A549 (cell line): Measurements from ENCODE around the gene ESR1. TPM values are rescaled to one million over a fixed set of nuclear protein-coding genes. Genes with fewer than 3 reads are reported as not detected.
A peak's percentile ranks its signal among the peaks of the same experiment; 100 is the strongest.

Source experiments
- ATAC-seq, 2 experiments: fragments of 200-7000 bp in 1 of 2; fragments of >200 bp in 1 of 2; cut with Nextera tagmentation in 1 of 2; cut with Tn5 transposase in 1 of 2; 3 replicates each; pipeline versions ENCODE4 v1.8.0 to v1.9.1; 2018 to 2020; ENCODE audit warnings: mild to moderate bottlenecking in 1 of 2, moderate library complexity in 1 of 2
- CTCF ChIA-PET: fragments of 300-600 bp; sonication (Branson Sonifier 250); formaldehyde crosslinking; extraction: SDS; loops from one replicate; lab custom pipeline; 2021; ENCODE audit warnings: antibody characterized with exemption, inconsistent platforms; lab: Yijun Ruan, JAX
- POLR2A ChIA-PET: fragments of 350-600 bp; formaldehyde crosslinking; extraction: SDS; loops from one replicate; lab custom pipeline; 2021; ENCODE audit warnings: antibody characterized with exemption, inconsistent platforms; lab: Yijun Ruan, JAX
- DNase-seq, 2 experiments: peaks; one replicate each; pipeline versions ENCODE4 v3.0.0 to v3.0.0-alpha.2; 2011 to 2016; ENCODE audit warnings: low read depth in 1 of 2, low spot score in 1 of 2
- FAIRE-seq: peaks from 2 replicates; lab custom pipeline; 2011; peaks lifted over from hg19 to GRCh38; lab: Jason Lieb, UNC
- H3K27ac ChIP-seq, 2 experiments: fragments of >200 bp; sonication (Bioruptor Twin); formaldehyde crosslinking; 3 replicates each; pipeline ENCODE4 v1.5.1; 2016 to 2017
- H3K4me1 ChIP-seq: fragments of >200 bp; sonication (Bioruptor Twin); formaldehyde crosslinking; 3 replicates; pipeline ENCODE4 v1.6.1; 2016
- H3K4me2 ChIP-seq: fragments of >200 bp; sonication (Bioruptor Twin); formaldehyde crosslinking; 3 replicates; pipeline ENCODE4 v1.6.1; 2016
- H3K4me3 ChIP-seq: fragments of >200 bp; sonication (Bioruptor Twin); formaldehyde crosslinking; 3 replicates; pipeline ENCODE4 v1.5.1; 2016
- H3K9me3 ChIP-seq: fragments of >200 bp; sonication (Bioruptor Twin); formaldehyde crosslinking; 3 replicates; pipeline ENCODE4 v1.6.1; 2016
- BHLHE40 ChIP-seq: IDR thresholded peaks from 2 replicates; pipeline ENCODE4 v1.6.1; 2012; ENCODE audit warnings: low read depth, low read length, inconsistent platforms
- CBX2 ChIP-seq: fragments of 200-600 bp; sonication (generic); IDR thresholded peaks from 2 replicates; pipeline ENCODE4 v1.6.1; 2016; ENCODE audit warnings: low read depth, mild to moderate bottlenecking, borderline replicate concordance
- CEBPB ChIP-seq, 2 experiments: fragments of >200 bp in 1 of 2; sonication (Bioruptor Twin) in 1 of 2; formaldehyde crosslinking in 1 of 2; IDR thresholded peaks; 2 replicates each; pipeline ENCODE4 v1.6.1; 2012 to 2016
- E2F6 ChIP-seq: IDR thresholded peaks from 2 replicates; pipeline ENCODE4 v1.6.1; 2012; ENCODE audit warnings: low read depth, borderline replicate concordance
- EHF ChIP-seq: fragments of 250-450 bp; sonication (Bioruptor Pico); IDR thresholded peaks from 2 replicates; pipeline ENCODE4 v1.5.0; 2020; ENCODE audit warnings: mild to moderate bottlenecking
- FOSL2 ChIP-seq, 2 experiments: fragments of 450-650 bp in 1 of 2; fragments of >200 bp in 1 of 2; sonication (Bioruptor Twin) in 1 of 2; formaldehyde crosslinking; IDR thresholded peaks; 2 replicates each; pipeline versions ENCODE4 v1.5.0 to v1.6.1; 2016 to 2020; ENCODE audit warnings: mild to moderate bottlenecking in 1 of 2, moderate library complexity in 1 of 2
- GATA3 ChIP-seq: IDR thresholded peaks from 2 replicates; pipeline ENCODE4 v1.6.1; 2012; ENCODE audit warnings: borderline replicate concordance
- HDAC2 ChIP-seq: fragments of 200-600 bp; sonication (generic); IDR thresholded peaks from 2 replicates; pipeline ENCODE4 v1.6.1; 2016
- JUN ChIP-seq, 2 experiments: fragments of >200 bp; sonication (Bioruptor Twin); formaldehyde crosslinking; IDR thresholded peaks; 2 replicates in 1 of 2; 3 replicates in 1 of 2; pipeline ENCODE4 v1.6.1; 2016 to 2017
- JUNB ChIP-seq: fragments of >200 bp; sonication (Bioruptor Twin); formaldehyde crosslinking; IDR thresholded peaks from 2 replicates; pipeline ENCODE4 v1.6.1; 2016
- MAFK ChIP-seq: fragments of 450-650 bp; IDR thresholded peaks from 2 replicates; pipeline ENCODE4 v1.6.1; 2014; ENCODE audit not compliant: partially characterized antibody
- MYC ChIP-seq: IDR thresholded peaks from 2 replicates; pipeline ENCODE4 v1.6.1; 2012; ENCODE audit warnings: mild to moderate bottlenecking, inconsistent platforms, low read length, improper control_type of control experiment, borderline replicate concordance
- NR3C1 ChIP-seq: fragments of >200 bp; sonication (Bioruptor Twin); formaldehyde crosslinking; IDR thresholded peaks from 3 replicates; pipeline ENCODE4 v1.6.1; 2017
- POLR2A ChIP-seq: IDR thresholded peaks from 2 replicates; pipeline ENCODE4 v1.6.1; 2012; ENCODE audit warnings: mild to moderate bottlenecking, low read length
- POLR2AphosphoS2 ChIP-seq: conservative IDR thresholded peaks from 2 replicates; pipeline ENCODE4 v1.6.1; 2012; ENCODE audit warnings: low read length, improper control_type of control experiment, inconsistent platforms
- RNF2 ChIP-seq: fragments of 200-600 bp; sonication (generic); IDR thresholded peaks from 2 replicates; pipeline ENCODE4 v1.6.1; 2016; ENCODE audit warnings: low read depth, mild to moderate bottlenecking, antibody characterized with exemption, moderate library complexity, borderline replicate concordance
- TFCP2L1 ChIP-seq: fragments of 250-450 bp; sonication (Bioruptor Pico); IDR thresholded peaks from 2 replicates; pipeline ENCODE4 v1.5.0; 2021; ENCODE audit warnings: mild to moderate bottlenecking
- TP53 ChIP-seq: fragments of 250-450 bp; sonication (Bioruptor Pico); IDR thresholded peaks from 2 replicates; pipeline ENCODE4 v1.5.0; 2021; ENCODE audit warnings: mild to moderate bottlenecking, moderate library complexity
- USF2 ChIP-seq: fragments of 450-650 bp; IDR thresholded peaks from 2 replicates; pipeline ENCODE4 v1.6.1; 2014; ENCODE audit warnings: antibody characterized with exemption
- WGBS: methylation state at CpG from one replicate; pipeline ENCODE4 v1.1.6; 2017; ENCODE audit errors: missing lambda C conversion rate; 5-methylcytosine and 5-hydroxymethylcytosine counted together
- polyA plus RNA-seq, 4 experiments: library from polyadenylated mRNA; depleted of rRNA in 3 of 4; stranded (reverse); fragments of >200 nt; fragmentation: RNase III in 1 of 4; extraction: RNeasy Plus Mini Kit Qiagen cat#74134 plus additional on column Dnase treatment in 1 of 4; gene quantifications; 2 replicates in 3 of 4; 3 replicates in 1 of 4; pipeline ENCODE4 v1.2.3, GENCODE V29; 2011 to 2017
- TF ChIP-seq, protein P1 (sequence below): fragments of 250-450 bp; sonication (Bioruptor Pico); IDR thresholded peaks from 2 replicates; pipeline ENCODE4 v1.5.0; 2020; ENCODE audit warnings: low read depth, mild to moderate bottlenecking, moderate library complexity
- TF ChIP-seq, protein P2 (sequence below): fragments of 150-350 bp; IDR thresholded peaks from 2 replicates; pipeline ENCODE4 v1.6.1; 2014; ENCODE audit warnings: low read depth, mild to moderate bottlenecking, low read length

ESR1 gene
- polyA plus RNA-seq, 2 of the 4 experiments (the other 2 are of a cell fraction) = not detected

- TF ChIP-seq USF2 (no peak), CBX2 (no peak), EHF (CRISPR knock-in tag) (no peak), JUN (IDR thresholded peaks at IDR 0.05) (no peak), POLR2AphosphoS2 (no peak), NR3C1 (no peak), FOSL2 (IDR thresholded peaks at IDR 0.05) (no peak), FOSL2 (CRISPR knock-in tag; IDR thresholded peaks at IDR 0.05) (no peak)
Measured at GRCh38 chr6:151916680-151917164, 109.2 kb downstream of the ESR1 start (continued).

DNA sequence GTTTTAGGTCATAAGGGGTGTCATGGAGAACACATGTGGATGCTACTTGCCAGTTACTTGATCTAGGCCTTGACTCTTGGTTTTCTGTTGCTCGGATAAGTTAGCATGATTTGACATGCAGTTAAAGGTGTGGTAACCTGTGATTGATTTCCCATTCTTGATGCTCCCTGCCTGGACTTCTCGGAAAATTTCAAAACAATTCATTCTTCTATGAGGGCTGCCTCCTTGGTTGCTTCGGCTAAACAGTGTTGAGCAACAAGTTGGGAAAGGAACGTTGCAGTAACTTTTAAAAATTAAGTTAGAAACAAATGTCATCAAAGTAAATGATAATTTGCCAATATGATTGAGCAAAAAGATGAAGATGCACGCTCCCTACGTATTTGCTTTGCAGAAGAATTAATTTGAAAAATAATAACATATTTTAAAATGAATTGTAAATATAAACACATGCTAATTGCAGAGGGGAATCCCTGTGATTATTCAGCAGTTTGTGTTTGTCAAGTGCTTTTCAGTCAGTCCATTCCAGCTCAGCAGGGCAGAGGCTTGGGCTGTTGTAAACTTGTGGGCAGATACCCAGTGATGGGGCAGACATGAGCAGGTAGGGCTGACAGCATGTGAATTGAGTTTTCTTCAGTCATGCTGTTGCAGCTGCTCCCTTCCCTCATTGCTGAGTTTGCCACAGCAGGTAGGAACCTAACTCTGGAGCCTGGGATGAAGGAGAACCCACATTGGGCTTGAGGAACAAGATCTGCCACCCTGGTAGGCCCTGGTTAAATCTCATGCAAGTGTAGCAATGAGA, 110.2 kb downstream of the ESR1 start:
- ChIA-PET CTCF (no interaction called here), POLR2A (no interaction called here)
- no peaks in the 10 kb centered on the region for H3K9me3 ChIP-seq
- DNase-seq (no peak), FAIRE-seq (no peak), ATAC-seq (no peak)
- H3K27ac ChIP-seq = no peak overlapping the region
- no peak overlapping the region for H3K4me2 ChIP-seq
- peaks cover 16% of the 10 kb centered on the region for H3K4me1 ChIP-seq
- WGBS = 68% methylated on average over 6 of the region's 6 CpGs
- H3K4me3 ChIP-seq = no peak overlapping the region
- TF ChIP-seq POLR2A (no peak), BHLHE40 (no peak), CBX2 (no peak), MYC (no peak), EHF (CRISPR knock-in tag) (no peak), HDAC2 (no peak), GATA3 (no peak), JUNB (no peak), TP53 (CRISPR knock-in tag) (no peak), CEBPB (IDR thresholded peaks at IDR 0.05) (no peak), E2F6 (no peak), TFCP2L1 (CRISPR knock-in tag) (no peak), MAFK (no peak)
- TF ChIP-seq, protein P1, sequence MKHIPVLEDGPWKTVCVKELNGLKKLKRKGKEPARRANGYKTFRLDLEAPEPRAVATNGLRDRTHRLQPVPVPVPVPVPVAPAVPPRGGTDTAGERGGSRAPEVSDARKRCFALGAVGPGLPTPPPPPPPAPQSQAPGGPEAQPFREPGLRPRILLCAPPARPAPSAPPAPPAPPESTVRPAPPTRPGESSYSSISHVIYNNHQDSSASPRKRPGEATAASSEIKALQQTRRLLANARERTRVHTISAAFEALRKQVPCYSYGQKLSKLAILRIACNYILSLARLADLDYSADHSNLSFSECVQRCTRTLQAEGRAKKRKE (CRISPR knock-in tag) = no peak
- TF ChIP-seq, protein P2, sequence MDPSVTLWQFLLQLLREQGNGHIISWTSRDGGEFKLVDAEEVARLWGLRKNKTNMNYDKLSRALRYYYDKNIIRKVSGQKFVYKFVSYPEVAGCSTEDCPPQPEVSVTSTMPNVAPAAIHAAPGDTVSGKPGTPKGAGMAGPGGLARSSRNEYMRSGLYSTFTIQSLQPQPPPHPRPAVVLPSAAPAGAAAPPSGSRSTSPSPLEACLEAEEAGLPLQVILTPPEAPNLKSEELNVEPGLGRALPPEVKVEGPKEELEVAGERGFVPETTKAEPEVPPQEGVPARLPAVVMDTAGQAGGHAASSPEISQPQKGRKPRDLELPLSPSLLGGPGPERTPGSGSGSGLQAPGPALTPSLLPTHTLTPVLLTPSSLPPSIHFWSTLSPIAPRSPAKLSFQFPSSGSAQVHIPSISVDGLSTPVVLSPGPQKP = no peak

GRCh38 chr6:151940307-151940706, 132.8 kb downstream of the ESR1 start:
- no peak for FAIRE-seq
- Histone ChIP-seq H3K9me3 (no peaks in the 10 kb centered on the region), H3K4me3 (no peak overlapping the region)
- TF ChIP-seq RNF2 (0 out of 2 replicates have a peak, but pooled peaks have one; percentile 12), TFCP2L1 (CRISPR knock-in tag) (no peak)
- TF ChIP-seq, all 56 proteins: peak for 1
- DNase-seq = no peak
- no peak for ATAC-seq
- ChIA-PET POLR2A (no interaction called here), CTCF (no interaction called here)
- H3K4me2 ChIP-seq = no peak overlapping the region
- no peak overlapping the region for H3K27ac ChIP-seq
- no peaks in the 10 kb centered on the region for H3K4me1 ChIP-seq
- WGBS = 41% methylated on average over 3 of the region's 3 CpGs
